Measurements from ENCODE around the gene MAML3. TPM values are rescaled to one million over a fixed set of nuclear protein-coding genes. Genes with fewer than 3 reads are reported as not detected.

MAML3 gene
- total RNA-seq, 2 donors from 2014 or later = 29.2 to 32.2 TPM

DNA sequence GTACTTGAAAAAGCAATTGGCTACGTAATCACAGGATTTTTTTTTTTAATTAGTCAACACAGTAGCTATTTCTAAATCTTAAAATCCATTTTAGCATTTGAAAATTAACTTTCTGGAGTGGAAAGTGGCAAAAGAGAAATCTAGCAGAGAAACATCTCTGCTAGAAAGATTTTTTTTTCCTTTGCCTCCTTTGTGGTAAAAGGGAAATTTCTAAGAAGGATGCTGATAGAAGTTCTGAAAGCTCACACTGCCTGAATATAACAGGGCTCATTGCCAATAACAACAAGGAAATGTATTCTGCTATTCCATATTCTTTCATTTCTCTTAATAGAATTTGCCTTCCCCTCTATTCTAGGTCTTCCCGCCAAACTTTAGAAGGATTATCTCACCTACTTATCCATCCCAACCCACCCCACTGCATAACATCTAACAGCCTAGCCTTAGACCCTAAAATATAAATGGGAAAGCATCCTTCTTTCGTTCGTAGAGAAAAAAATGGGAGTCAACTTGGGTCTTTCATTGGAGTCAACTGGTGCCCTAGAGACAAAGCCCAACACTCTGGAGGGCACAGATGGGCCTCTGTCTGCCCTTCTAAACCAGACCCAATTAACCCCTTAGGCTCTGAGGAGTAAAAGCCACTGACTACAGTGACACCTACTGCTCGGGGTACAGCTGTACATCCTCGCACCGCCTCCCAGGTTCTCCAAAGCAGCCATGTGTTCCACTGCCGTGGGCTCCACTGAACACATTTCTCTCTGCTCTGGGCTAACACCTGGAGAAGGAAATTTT lies 103.9 kb downstream of the MAML3 start:
- peak; percentile 78 for DNase-seq
- H3K9ac ChIP-seq (ENCODE audit: extremely low read depth, low read length, poor library complexity, severe bottlenecking) = no peak overlapping the region
- peak overlapping the region; percentile 79 for H3K27ac ChIP-seq (ENCODE audit: low read depth, low read length)
- no peak overlapping the region for H3K27ac Mint-ChIP-seq
- TF ChIP-seq, protein P1, sequence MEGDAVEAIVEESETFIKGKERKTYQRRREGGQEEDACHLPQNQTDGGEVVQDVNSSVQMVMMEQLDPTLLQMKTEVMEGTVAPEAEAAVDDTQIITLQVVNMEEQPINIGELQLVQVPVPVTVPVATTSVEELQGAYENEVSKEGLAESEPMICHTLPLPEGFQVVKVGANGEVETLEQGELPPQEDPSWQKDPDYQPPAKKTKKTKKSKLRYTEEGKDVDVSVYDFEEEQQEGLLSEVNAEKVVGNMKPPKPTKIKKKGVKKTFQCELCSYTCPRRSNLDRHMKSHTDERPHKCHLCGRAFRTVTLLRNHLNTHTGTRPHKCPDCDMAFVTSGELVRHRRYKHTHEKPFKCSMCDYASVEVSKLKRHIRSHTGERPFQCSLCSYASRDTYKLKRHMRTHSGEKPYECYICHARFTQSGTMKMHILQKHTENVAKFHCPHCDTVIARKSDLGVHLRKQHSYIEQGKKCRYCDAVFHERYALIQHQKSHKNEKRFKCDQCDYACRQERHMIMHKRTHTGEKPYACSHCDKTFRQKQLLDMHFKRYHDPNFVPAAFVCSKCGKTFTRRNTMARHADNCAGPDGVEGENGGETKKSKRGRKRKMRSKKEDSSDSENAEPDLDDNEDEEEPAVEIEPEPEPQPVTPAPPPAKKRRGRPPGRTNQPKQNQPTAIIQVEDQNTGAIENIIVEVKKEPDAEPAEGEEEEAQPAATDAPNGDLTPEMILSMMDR (conservative IDR thresholded peaks at IDR 0.05) = peak; percentile 81
- no peaks in the 10 kb centered on the region for H3K27me3 Mint-ChIP-seq (ENCODE audit: insufficient read depth)
- no peaks in the 10 kb centered on the region for H3K36me3 ChIP-seq (ENCODE audit: control insufficient read depth, insufficient read depth, low read length)
- H3K4me3 ChIP-seq (ENCODE audit: low read length) = peak overlapping the region; percentile 59
- no peak overlapping the region for H3K4me3 Mint-ChIP-seq
- WGBS, 2 experiments (ENCODE audit: insufficient coverage in 1 of 2, insufficient read length in 1 of 2) = 52 to 56% methylated on average over 6 to 8 of the region's 8 CpGs
- peaks cover 36% of the 10 kb centered on the region for H3K4me1 ChIP-seq (ENCODE audit: control insufficient read depth, insufficient read depth, low read length)
- no peaks in the 10 kb centered on the region for H3K9me3 Mint-ChIP-seq
- H3K4me1 Mint-ChIP-seq = peaks cover 60% of the 10 kb centered on the region
- no peaks in the 10 kb centered on the region for H3K9me3 ChIP-seq (ENCODE audit: control insufficient read depth, low read length)
- H3K36me3 Mint-ChIP-seq (ENCODE audit: low read depth) = no peaks in the 10 kb centered on the region
- no peaks in the 10 kb centered on the region for H3K27me3 ChIP-seq (ENCODE audit: control insufficient read depth, insufficient read depth, low read length, poor library complexity, severe bottlenecking)

DNA sequence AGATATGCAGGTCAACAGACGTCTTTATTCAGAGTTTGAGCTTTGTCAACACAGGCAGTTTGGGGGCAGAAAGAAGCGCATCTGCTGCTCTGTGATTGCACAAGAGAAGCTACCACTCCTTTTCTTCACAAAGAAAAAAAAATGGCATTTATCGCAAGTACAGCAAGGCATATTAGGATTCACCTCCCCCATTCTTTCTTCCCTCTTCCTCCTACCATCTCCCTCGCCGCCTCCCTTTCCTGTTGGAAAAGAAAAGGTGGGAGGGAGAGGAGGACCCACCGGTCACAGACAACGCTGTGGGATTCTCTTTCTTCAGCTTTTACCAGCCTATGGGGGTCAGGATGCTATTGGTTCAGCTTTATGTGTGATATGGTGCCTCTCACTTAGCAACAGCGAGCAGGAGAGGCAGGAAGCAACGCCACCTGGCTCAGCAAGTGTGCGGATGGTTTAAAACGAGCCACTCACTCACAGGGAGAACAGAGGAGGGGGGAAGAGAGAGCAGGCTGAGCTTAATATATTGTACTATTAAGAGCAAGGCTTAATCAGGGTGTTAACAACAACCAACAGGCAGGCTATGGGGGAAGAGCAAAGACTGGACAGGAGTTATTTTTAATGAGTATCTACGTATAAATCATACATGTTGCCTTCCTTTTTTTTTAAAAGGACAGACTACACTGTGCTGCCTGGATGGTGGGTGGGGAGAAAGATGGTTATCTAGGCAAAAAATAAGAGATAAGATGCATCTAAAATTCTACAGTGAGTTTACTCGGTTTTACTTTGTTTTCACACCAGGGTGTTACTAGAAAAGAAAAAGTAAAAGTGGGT lies 104.7 kb downstream of the MAML3 start:
- Mint-ChIP-seq H3K4me3 (peak overlapping the region; percentile 30), H3K36me3 (ENCODE audit: low read depth) (no peaks in the 10 kb centered on the region), H3K27ac (peak overlapping the region; percentile 18), H3K4me1 (peaks cover 61% of the 10 kb centered on the region), H3K27me3 (ENCODE audit: insufficient read depth) (no peaks in the 10 kb centered on the region), H3K9me3 (no peaks in the 10 kb centered on the region)
- Histone ChIP-seq H3K4me3 (ENCODE audit: low read length) (peak overlapping the region; percentile 59), H3K9ac (ENCODE audit: extremely low read depth, low read length, poor library complexity, severe bottlenecking) (peak overlapping the region; percentile 2), H3K4me1 (ENCODE audit: control insufficient read depth, insufficient read depth, low read length) (peaks cover 36% of the 10 kb centered on the region), H3K36me3 (ENCODE audit: control insufficient read depth, insufficient read depth, low read length) (no peaks in the 10 kb centered on the region), H3K27ac (ENCODE audit: low read depth, low read length) (peak overlapping the region; percentile 79), H3K9me3 (ENCODE audit: control insufficient read depth, low read length) (no peaks in the 10 kb centered on the region), H3K27me3 (ENCODE audit: control insufficient read depth, insufficient read depth, low read length, poor library complexity, severe bottlenecking) (no peaks in the 10 kb centered on the region)
- peak; percentile 91 for DNase-seq
- WGBS, 2 experiments (ENCODE audit: insufficient coverage in 1 of 2, insufficient read length in 1 of 2) = 4 to 15% methylated on average over 4 to 12 of the region's 13 CpGs
- TF ChIP-seq, protein P1 (conservative IDR thresholded peaks at IDR 0.05) = no peak

DNA sequence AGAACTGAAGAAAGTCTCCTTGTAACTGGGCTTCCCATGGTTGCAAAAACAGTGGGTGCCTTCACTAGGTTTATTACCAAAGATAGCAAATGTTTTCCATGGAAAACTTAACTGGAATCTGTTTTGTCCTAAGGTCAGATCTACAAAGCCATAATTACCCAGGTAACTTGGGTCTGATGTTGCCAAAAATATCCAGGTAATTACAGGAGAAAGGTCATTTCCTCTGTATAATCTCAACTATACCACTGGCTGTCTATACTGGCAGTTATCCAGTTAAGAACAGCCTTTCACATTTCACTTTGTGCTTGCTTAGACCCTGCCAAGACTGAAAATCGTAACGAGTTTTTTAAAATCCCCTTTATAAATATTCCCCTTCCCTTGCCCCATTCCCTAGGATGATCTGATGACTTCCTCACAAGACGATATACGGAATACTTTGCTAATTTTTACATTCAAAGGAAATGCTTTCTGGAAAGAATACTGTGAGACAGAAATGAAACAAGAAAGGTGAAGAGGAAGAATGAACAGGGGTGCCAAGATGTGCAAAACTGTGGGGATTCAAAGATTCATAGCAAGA lies 105.5 kb downstream of the MAML3 start:
- H3K36me3 Mint-ChIP-seq (ENCODE audit: low read depth) = no peaks in the 10 kb centered on the region
- TF ChIP-seq, protein P1 (conservative IDR thresholded peaks at IDR 0.05) = no peak
- Histone ChIP-seq H3K4me3 (ENCODE audit: low read length) (peak overlapping the region; percentile 59), H3K36me3 (ENCODE audit: control insufficient read depth, insufficient read depth, low read length) (no peaks in the 10 kb centered on the region), H3K27me3 (ENCODE audit: control insufficient read depth, insufficient read depth, low read length, poor library complexity, severe bottlenecking) (no peaks in the 10 kb centered on the region), H3K4me1 (ENCODE audit: control insufficient read depth, insufficient read depth, low read length) (peaks cover 36% of the 10 kb centered on the region), H3K27ac (ENCODE audit: low read depth, low read length) (peak overlapping the region; percentile 79), H3K9me3 (ENCODE audit: control insufficient read depth, low read length) (no peaks in the 10 kb centered on the region), H3K9ac (ENCODE audit: extremely low read depth, low read length, poor library complexity, severe bottlenecking) (peak overlapping the region; percentile 2)
- 59 to 72% methylated on average over 3 to 4 of the region's 4 CpGs for WGBS, 2 experiments (ENCODE audit: insufficient coverage in 1 of 2, insufficient read length in 1 of 2)
- peak overlapping the region; percentile 18 for H3K27ac Mint-ChIP-seq
- peaks cover 58% of the 10 kb centered on the region for H3K4me1 Mint-ChIP-seq
- no peak for DNase-seq
- peak overlapping the region; percentile 30 for H3K4me3 Mint-ChIP-seq
- no peaks in the 10 kb centered on the region for H3K27me3 Mint-ChIP-seq (ENCODE audit: insufficient read depth)
- no peaks in the 10 kb centered on the region for H3K9me3 Mint-ChIP-seq
